HG03045 (cell line): ENCODE data around the gene HAPLN1.

Source experiments
- ATAC-seq: cut with Tn5 transposase; IDR thresholded peaks from one replicate; pipeline ENCODE4 v1.9.1; 2021; ENCODE audit warnings: mild to moderate bottlenecking, moderate library complexity; ENCODE audit not compliant: unreplicated experiment

Gene HAPLN1

GRCh38 chr5:83645936-83646335 lies 74.7 kb downstream of the HAPLN1 start:
- ATAC-seq, result no peak

- no peak for ATAC-seq
Observed at GRCh38 chr5:83644301-83644700, 76.4 kb downstream of the HAPLN1 start.

- no peak for ATAC-seq
Observed at GRCh38 chr5:83641946-83642345, 78.7 kb downstream of the HAPLN1 start.

- no peak for ATAC-seq
Observed at GRCh38 chr5:83639911-83640310, 80.7 kb downstream of the HAPLN1 start.

GRCh38 chr5:83636156-83636555 lies 84.5 kb downstream of the HAPLN1 start:
- no peak for ATAC-seq

GRCh38 chr5:83633285-83633684 lies 87.4 kb downstream of the HAPLN1 start:
- ATAC-seq, result no peak

GRCh38 chr5:83632874-83633273 lies 87.8 kb downstream of the HAPLN1 start:
- ATAC-seq, result no peak

GRCh38 chr5:83628360-83628759 lies 92.3 kb downstream of the HAPLN1 start:
- no peak for ATAC-seq

- ATAC-seq, result no peak
Observed at GRCh38 chr5:83614841-83615240, 105.8 kb downstream of the HAPLN1 start.

GRCh38 chr5:83608122-83608521 lies 112.5 kb downstream of the HAPLN1 start:
- no peak for ATAC-seq

GRCh38 chr5:83595217-83595616 lies 125.4 kb downstream of the HAPLN1 start:
- no peak for ATAC-seq

- no peak for ATAC-seq
Observed at GRCh38 chr5:83590966-83591365, 129.7 kb downstream of the HAPLN1 start.

GRCh38 chr5:83589786-83590185 lies 130.9 kb downstream of the HAPLN1 start:
- no peak for ATAC-seq
